ENCODE data around the gene BAIAP2. TPM values are rescaled to one million over a fixed set of nuclear protein-coding genes. Genes with fewer than 3 reads are reported as not detected.
A peak's percentile ranks its signal among the peaks of the same experiment; 100 is the strongest.

Gene BAIAP2
- total and polyA plus RNA-seq, 2 of the 13 experiments (the other 11 are each of a cell fraction or from before 2014, with no cell fraction given), result 22.5 to 24.0 TPM

GRCh38 chr17:81165246-81166032 lies 130.5 kb downstream of the BAIAP2 start, which contains the start of gene PVALEF (continued):
- TF ChIP-seq YEATS2 (CRISPR knock-in tag; IDR thresholded peaks at IDR 0.05; ENCODE audit: borderline replicate concordance) (peak; percentile 24; the same call in 1 of the 2 replicates), NFKB2 (CRISPR knock-in tag; IDR thresholded peaks at IDR 0.05; ENCODE audit: borderline replicate concordance) (peak; percentile 84; the same call in 1 of the 2 replicates), ZEB1 (IDR thresholded peaks at IDR 0.05; ENCODE audit: insufficient replicate concordance, low read depth) (peak; percentile 70), MIER3 (CRISPR knock-in tag; IDR thresholded peaks at IDR 0.05; ENCODE audit: borderline replicate concordance) (no peak), CHD2 (IDR thresholded peaks at IDR 0.05; ENCODE audit: low read depth, low read length) (no peak), ZNF792 (CRISPR knock-in tag; IDR thresholded peaks at IDR 0.05) (peak; percentile 83), KLF16 (CRISPR knock-in tag; IDR thresholded peaks at IDR 0.05) (peak in 1 of 2 experiments; percentile 64; a peak in 1 of 4 replicates), SMARCC2 (IDR thresholded peaks at IDR 0.05) (no peak), ZNF841 (CRISPR knock-in tag; IDR thresholded peaks at IDR 0.05; ENCODE audit: borderline replicate concordance) (no peak), SKI (IDR thresholded peaks at IDR 0.05; ENCODE audit: partially characterized antibody) (peak; percentile 39), ZNF75D (CRISPR knock-in tag; IDR thresholded peaks at IDR 0.05; ENCODE audit: borderline replicate concordance) (0 out of 2 replicates have a peak, but pooled peaks have one; percentile 47), IRF2 (CRISPR knock-in tag; IDR thresholded peaks at IDR 0.05) (0 out of 2 replicates have a peak, but pooled peaks have one; percentile 38), TFE3 (CRISPR knock-in tag; IDR thresholded peaks at IDR 0.05) (peak; percentile 38; the same call in 1 of the 2 replicates), NFE2 (CRISPR knock-in tag; IDR thresholded peaks at IDR 0.05) (no peak), EEA1 (CRISPR knock-in tag; IDR thresholded peaks at IDR 0.05; ENCODE audit: borderline replicate concordance) (no peak; the same call in 1 of the 2 replicates), ZC3H13 (CRISPR knock-in tag; IDR thresholded peaks at IDR 0.05) (peak; percentile 82; the same call in 1 of the 2 replicates), RFXANK (CRISPR knock-in tag; IDR thresholded peaks at IDR 0.05) (0 out of 2 replicates have a peak, but pooled peaks have one; percentile 21), SAFB2 (CRISPR knock-in tag; IDR thresholded peaks at IDR 0.05; ENCODE audit: borderline replicate concordance, low read depth) (peak; percentile 92; the same call in 1 of the 2 replicates), ZNF574 (CRISPR knock-in tag; IDR thresholded peaks at IDR 0.05) (peak; percentile 74), ZNF501 (CRISPR knock-in tag; IDR thresholded peaks at IDR 0.05) (peak; percentile 74), ZBTB3 (CRISPR knock-in tag; IDR thresholded peaks at IDR 0.05; ENCODE audit: borderline replicate concordance, low read depth) (no peak), NR2F6 (IDR thresholded peaks at IDR 0.05) (no peak), NR2F6 (CRISPR knock-in tag; IDR thresholded peaks at IDR 0.05) (peak; percentile 54; the same call in 1 of the 2 replicates), IKZF4 (CRISPR knock-in tag; IDR thresholded peaks at IDR 0.05; ENCODE audit: borderline replicate concordance, low read depth, not compliant biosample characterization) (peak; percentile 74)
- TF ChIP-seq, protein P1, sequence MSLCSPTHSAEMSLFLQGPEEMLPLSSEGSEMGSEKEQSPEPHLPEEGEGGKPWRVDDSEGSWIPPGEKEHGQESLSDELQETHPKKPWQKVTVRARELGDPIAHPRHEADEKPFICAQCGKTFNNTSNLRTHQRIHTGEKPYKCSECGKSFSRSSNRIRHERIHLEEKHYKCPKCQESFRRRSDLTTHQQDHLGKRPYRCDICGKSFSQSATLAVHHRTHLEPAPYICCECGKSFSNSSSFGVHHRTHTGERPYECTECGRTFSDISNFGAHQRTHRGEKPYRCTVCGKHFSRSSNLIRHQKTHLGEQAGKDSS (CRISPR knock-in tag; IDR thresholded peaks at IDR 0.05; ENCODE audit: borderline replicate concordance, low read depth), result no peak
